PC-9 (cell line): ENCODE data around the gene KIFC1. TPM values are rescaled to one million over a fixed set of nuclear protein-coding genes. Genes with fewer than 3 reads are reported as not detected.
"Not testable (repeated sequence)": the region's sequence is repeated elsewhere in the genome, so short reads cannot be mapped to it uniquely, and the experiment has no call there.

Experiments used
- BruUV-seq: library from RNA; stranded (reverse); fragments of 400-500 nt; replicated peaks from 2 replicates; lab custom pipeline; 2021; lab: Mats Ljungman, UMichigan
- CTCF ChIA-PET: fragments of 300-600 bp; sonication (Branson Sonifier 250); formaldehyde crosslinking; loops from one replicate; lab custom pipeline; 2022; ENCODE audit warnings: antibody characterized with exemption; lab: Charles Lee
- POLR2A ChIA-PET: fragments of 300-600 bp; sonication (Branson Sonifier 250); formaldehyde crosslinking; loops from one replicate; lab custom pipeline; 2022; ENCODE audit warnings: antibody characterized with exemption; ENCODE audit not compliant: unreplicated experiment; lab: Charles Lee
- DNase-seq, 2 experiments: peaks; one replicate each; pipeline versions ENCODE4 v3.0.0 to v3.0.0-alpha.2; 2015 to 2022; ENCODE audit warnings: mixed read lengths in 1 of 2
- H2AFZ ChIP-seq: fragments of 200-600 bp; sonication (generic); 2 replicates; pipeline ENCODE4 v1.8.1; 2017; ENCODE audit warnings: antibody characterized with exemption
- H3F3A ChIP-seq: fragments of 200-600 bp; sonication (generic); 2 replicates; pipeline ENCODE4 v1.8.1; 2017; ENCODE audit warnings: antibody characterized with exemption, mild to moderate bottlenecking, low read depth; ENCODE audit not compliant: insufficient read depth
- H3K27ac ChIP-seq: fragments of 200-600 bp; sonication (generic); 2 replicates; pipeline ENCODE4 v1.6.1; 2016; ENCODE audit warnings: mixed run types
- H3K27me3 ChIP-seq: fragments of 200-600 bp; sonication (generic); 2 replicates; pipeline ENCODE4 v1.6.1; 2016; ENCODE audit warnings: low read depth, mixed run types; ENCODE audit not compliant: insufficient read depth
- H3K36me3 ChIP-seq: fragments of 200-600 bp; sonication (generic); 2 replicates; pipeline ENCODE4 v1.6.1; 2016; ENCODE audit warnings: low read depth, mixed run types
- H3K4me1 ChIP-seq: fragments of 200-600 bp; sonication (generic); replicated peaks from 2 replicates; pipeline ENCODE4 v1.6.1; 2016; ENCODE audit warnings: mixed run types; ENCODE audit not compliant: insufficient read depth
- H3K4me2 ChIP-seq: fragments of 200-600 bp; sonication (generic); 2 replicates; pipeline ENCODE4 v1.6.1; 2017; ENCODE audit warnings: mixed run types
- H3K4me3 ChIP-seq: fragments of 200-600 bp; sonication (generic); 2 replicates; pipeline ENCODE4 v1.6.1; 2016; ENCODE audit warnings: mixed run types
- H3K79me2 ChIP-seq: fragments of 200-600 bp; sonication (generic); 2 replicates; pipeline ENCODE4 v1.6.1; 2017; ENCODE audit warnings: low read depth, mixed run types
- H3K9me2 ChIP-seq: fragments of 200-600 bp; sonication (generic); 2 replicates; pipeline ENCODE4 v1.8.1; 2017; ENCODE audit warnings: mild to moderate bottlenecking; ENCODE audit not compliant: insufficient read depth
- H3K9me3 ChIP-seq: fragments of 200-600 bp; sonication (generic); 2 replicates; pipeline ENCODE4 v1.8.1; 2016; ENCODE audit warnings: low read depth; ENCODE audit not compliant: insufficient read depth
- H4K20me1 ChIP-seq: fragments of 200-600 bp; sonication (generic); 2 replicates; pipeline ENCODE4 v1.8.1; 2017; ENCODE audit not compliant: insufficient read depth
- EZH2 ChIP-seq: fragments of 200-600 bp; sonication (generic); IDR thresholded peaks from 2 replicates; pipeline ENCODE4 v1.8.0; 2017; ENCODE audit warnings: antibody characterized with exemption, low read depth
- intact Hi-C: fragments of 100-400 bp; cut with micrococcal nuclease; formaldehyde crosslinking; loops from one replicate; pipeline ENCODE4 v1.10.0; 2022; ENCODE audit not compliant: unreplicated experiment
- total RNA-seq: library from RNA; stranded (reverse); gene quantifications from 2 replicates; pipeline ENCODE4 v1.2.3, GENCODE V29; 2021
- TF ChIP-seq, protein P1 (sequence below): fragments of 200-600 bp; sonication (generic); conservative IDR thresholded peaks from 2 replicates; pipeline ENCODE4 v1.6.1; 2017; ENCODE audit warnings: mixed run types, antibody characterized with exemption, mild to moderate bottlenecking, moderate library complexity

The KIFC1 gene
- total RNA-seq, 1 experiment from 2014 or later = 91.4 TPM

DNA sequence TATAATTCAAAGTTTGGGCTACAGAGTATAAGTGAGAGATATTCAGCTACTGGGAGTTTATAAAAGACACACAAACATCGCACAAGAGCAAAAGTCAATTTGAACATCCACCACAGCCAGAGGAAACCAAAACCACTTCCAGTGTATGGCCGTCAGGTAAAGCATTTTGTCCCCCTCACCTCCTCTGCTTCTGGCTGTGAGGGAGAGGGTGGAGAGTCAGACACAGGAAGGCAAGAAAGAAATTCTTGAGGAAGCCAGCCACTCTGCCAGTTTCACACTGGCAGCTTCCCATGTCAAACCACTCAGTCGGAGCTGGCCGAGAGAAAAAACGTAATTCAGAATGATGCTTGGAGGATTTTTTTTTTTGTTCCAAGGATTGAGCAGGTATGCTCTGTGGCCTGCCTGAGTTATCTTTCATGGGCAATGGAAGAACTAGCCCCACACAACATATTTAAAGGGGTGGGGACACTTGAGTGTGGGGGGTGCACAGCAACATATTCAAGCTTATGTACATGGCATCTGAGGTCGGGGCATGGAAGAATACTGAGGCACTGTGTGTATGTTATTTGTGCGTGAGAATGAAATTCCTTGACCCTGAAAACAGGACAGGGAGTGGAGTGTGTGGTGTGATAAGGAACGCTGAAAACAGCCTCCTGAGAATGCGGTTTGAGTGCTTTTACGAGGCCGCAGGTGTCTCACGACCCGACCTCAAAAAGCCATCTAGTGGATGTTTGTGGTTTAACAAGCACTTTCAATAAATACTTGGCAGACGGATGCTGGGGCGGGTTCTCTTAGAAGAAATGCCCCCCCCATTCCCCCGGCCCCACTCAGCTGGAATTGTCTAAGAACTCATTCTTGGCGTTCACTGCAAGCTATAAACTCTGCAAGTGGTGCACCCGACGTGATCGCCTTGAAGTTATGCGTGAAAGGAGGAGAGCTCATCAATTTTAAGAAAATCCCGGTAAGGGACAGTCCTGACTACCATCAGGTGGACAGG, 46.6 kb upstream of the KIFC1 start:
- Histone ChIP-seq H3K9me2 (no peaks in the 10 kb centered on the region), H3K27me3 (no peaks in the 10 kb centered on the region), H3F3A (peaks cover 4% of the 10 kb centered on the region; the same call in 1 of the 2 replicates), H3K27ac (peak overlapping the region; percentile 24; the same call in 1 of the 2 replicates), H3K79me2 (no peaks in the 10 kb centered on the region), H3K36me3 (no peaks in the 10 kb centered on the region), H2AFZ (no peak overlapping the region), H4K20me1 (no peaks in the 10 kb centered on the region), H3K4me1 (peaks cover 9% of the 10 kb centered on the region), H3K9me3 (no peaks in the 10 kb centered on the region), H3K4me2 (peak overlapping the region; percentile 51), H3K4me3 (no peak overlapping the region)
- CTCF ChIA-PET = interaction anchor here (0.7 kb wide), 1 partner anchor 447 kb away, joined by 3 read pairs; no protein-coding TSS in a partner anchor
- peak; percentile 55 to 84 for DNase-seq
- BruUV-seq = no TSS peak
- no peak for TF ChIP-seq EZH2
- TF ChIP-seq, protein P1, sequence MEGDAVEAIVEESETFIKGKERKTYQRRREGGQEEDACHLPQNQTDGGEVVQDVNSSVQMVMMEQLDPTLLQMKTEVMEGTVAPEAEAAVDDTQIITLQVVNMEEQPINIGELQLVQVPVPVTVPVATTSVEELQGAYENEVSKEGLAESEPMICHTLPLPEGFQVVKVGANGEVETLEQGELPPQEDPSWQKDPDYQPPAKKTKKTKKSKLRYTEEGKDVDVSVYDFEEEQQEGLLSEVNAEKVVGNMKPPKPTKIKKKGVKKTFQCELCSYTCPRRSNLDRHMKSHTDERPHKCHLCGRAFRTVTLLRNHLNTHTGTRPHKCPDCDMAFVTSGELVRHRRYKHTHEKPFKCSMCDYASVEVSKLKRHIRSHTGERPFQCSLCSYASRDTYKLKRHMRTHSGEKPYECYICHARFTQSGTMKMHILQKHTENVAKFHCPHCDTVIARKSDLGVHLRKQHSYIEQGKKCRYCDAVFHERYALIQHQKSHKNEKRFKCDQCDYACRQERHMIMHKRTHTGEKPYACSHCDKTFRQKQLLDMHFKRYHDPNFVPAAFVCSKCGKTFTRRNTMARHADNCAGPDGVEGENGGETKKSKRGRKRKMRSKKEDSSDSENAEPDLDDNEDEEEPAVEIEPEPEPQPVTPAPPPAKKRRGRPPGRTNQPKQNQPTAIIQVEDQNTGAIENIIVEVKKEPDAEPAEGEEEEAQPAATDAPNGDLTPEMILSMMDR = peak; percentile 80
- intact Hi-C loops = loop anchor here (1.0 kb wide), 2 partner anchors 65 to 79 kb away; no protein-coding TSS in a partner anchor
- POLR2A ChIA-PET = interaction anchor here (0.6 to 0.7 kb wide), 3 partner anchors 30 to 73 kb away, joined by 4 to 9 read pairs (median 8); partner anchors contain the start of genes RPS18 and VPS52

DNA sequence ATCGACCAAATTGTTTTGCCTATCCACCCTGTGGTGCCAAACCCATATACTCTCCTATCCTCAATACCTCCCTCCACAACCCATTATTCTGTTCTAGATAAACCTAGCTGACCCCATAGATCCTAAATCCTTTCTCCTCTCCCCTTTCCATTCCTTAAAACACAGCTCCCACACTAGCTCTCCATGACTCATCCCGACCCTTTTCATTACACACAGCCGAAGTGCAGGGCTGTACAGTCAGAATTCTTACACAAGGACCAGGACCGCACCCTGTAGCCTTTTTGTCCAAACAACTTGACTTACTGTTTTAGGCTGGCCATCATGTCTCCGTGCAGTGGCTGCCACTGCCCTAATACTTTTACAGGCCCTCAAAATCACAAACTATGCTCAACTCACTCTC, 44.7 kb upstream of the KIFC1 start:
- H3K4me1 ChIP-seq, H3K4me2 ChIP-seq, H3K9me3 ChIP-seq, H4K20me1 ChIP-seq, H3F3A ChIP-seq, H3K36me3 ChIP-seq, CTCF ChIA-PET, H3K27ac ChIP-seq, H3K4me3 ChIP-seq, intact Hi-C loops, BruUV-seq, H3K9me2 ChIP-seq, H3K27me3 ChIP-seq, H3K79me2 ChIP-seq, DNase-seq, H2AFZ ChIP-seq: not testable (repeated sequence)
- POLR2A ChIA-PET = interaction anchor here (0.6 kb wide), 1 partner anchor 54 kb away, joined by 3 read pairs; no protein-coding TSS in a partner anchor

DNA sequence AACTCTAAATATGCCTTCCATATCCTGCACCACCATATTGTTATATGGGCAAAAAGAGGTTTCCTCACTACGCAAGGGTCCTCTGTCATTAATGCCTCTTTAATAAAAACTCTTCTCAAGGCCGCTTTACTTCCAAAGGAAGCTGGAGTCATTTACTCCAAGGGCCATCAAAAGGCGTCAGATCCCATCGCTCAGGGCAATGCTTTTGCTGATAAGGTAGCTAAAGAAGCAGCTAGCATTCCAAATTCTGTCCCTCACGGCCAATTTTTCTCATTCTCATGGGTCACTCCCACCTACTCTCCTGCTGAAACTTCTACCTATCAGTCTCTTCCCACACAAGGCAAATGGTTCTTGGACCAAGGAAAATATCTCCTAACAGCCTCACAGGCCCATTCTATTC, 43.8 kb upstream of the KIFC1 start:
- Histone ChIP-seq H4K20me1 (no peaks in the 10 kb centered on the region), H3K9me2 (no peaks in the 10 kb centered on the region), H3K4me3 (no peak overlapping the region), H2AFZ (no peak overlapping the region), H3K27ac (no peak overlapping the region), H3K79me2 (no peaks in the 10 kb centered on the region), H3K4me2 (no peak overlapping the region), H3K4me1 (peaks cover 9% of the 10 kb centered on the region), H3K9me3 (no peaks in the 10 kb centered on the region), H3K36me3 (no peaks in the 10 kb centered on the region), H3K27me3 (no peaks in the 10 kb centered on the region), H3F3A (peaks cover 4% of the 10 kb centered on the region; the same call in 1 of the 2 replicates)
- ChIA-PET CTCF (no interaction called here), POLR2A (no interaction called here)
- no peak for DNase-seq
- TF ChIP-seq, protein P1 = no peak
- TF ChIP-seq EZH2 = no peak
- intact Hi-C loops = no loop called here
- BruUV-seq = no TSS peak

DNA sequence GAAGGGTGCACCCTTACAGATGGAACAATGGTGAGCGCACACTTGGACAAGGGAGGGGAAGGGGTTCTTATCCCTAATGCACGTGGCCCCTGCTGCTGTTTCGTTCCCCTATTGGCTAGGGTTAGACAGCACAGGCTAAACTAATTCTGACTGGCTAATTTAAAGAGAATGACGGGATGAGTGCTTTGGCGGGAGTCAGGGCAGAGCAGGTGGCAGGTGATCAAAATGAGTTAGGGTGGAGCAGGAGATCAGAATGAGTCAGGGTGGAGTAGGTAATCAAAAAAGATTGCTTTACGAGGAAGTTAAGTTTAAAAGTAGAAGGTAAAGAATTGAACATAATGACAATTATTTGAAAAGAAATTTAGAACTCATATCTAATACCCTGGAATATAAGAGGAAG, 35.8 kb upstream of the KIFC1 start:
- H3K79me2 ChIP-seq, H3K4me2 ChIP-seq, H3F3A ChIP-seq, BruUV-seq, H3K27me3 ChIP-seq, H3K27ac ChIP-seq, H2AFZ ChIP-seq, H3K9me3 ChIP-seq, H3K4me1 ChIP-seq, POLR2A ChIA-PET, H3K36me3 ChIP-seq, CTCF ChIA-PET, H4K20me1 ChIP-seq, H3K4me3 ChIP-seq, intact Hi-C loops, H3K9me2 ChIP-seq, DNase-seq: not testable (repeated sequence)
